NCI-H2196 treated with DMSO at 0.1 percent for 48 hours (cell line): ENCODE measurements around the gene RRAD.
"Not testable (repeated sequence)": the region's sequence is repeated elsewhere in the genome, so short reads cannot be mapped to it uniquely, and the experiment has no call there.

Experiments
- DNase-seq: peaks from one replicate; lab custom pipeline; 2025; ENCODE audit not compliant: unreplicated experiment; lab: John Stamatoyannopoulos, UW

Gene RRAD

GRCh38 chr16:66950971-66951790 is 25.8 kb upstream of the RRAD start:
- no peak for DNase-seq

DNA sequence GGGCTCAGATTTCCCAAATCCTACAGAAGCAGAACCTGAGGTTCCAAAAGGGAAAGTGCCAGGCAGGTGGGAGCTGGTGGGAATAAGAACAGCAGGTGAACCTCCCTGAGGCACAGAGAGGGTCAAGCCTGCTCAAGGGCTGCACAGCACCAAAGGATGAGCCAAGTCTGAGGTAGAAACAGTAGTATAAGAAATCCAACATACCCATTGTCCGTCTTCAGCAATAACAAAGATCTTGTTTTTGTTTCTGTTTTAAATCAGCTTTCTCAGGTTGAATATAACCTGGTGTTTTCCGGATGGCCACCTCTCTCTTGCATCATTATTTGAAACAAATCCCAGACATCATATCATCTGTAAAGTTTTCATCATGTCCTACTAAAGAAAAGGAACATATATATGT is 25.1 kb upstream of the RRAD start:
- DNase-seq: no peak

GRCh38 chr16:66949472-66949871 is 24.1 kb upstream of the RRAD start:
- no peak for DNase-seq

DNA sequence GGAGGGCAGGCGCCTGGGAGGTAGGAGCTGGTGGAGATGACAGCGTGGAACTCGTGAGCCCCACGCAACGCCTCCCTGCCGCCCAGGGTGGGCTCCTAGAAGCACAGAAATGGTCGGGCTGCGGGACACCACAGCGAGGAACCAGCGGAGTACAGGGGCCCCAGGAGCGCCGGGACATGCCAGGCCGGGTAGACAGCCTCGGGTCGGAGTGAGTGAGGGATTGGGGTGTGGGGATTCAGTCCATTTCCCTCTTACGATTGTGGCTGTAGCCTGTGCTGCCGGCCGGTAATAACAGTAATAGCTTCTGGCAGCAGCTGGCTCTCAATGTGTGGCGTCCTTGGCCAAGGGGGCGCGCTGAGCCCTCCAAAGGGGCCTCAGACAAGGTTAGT is 23.5 kb upstream of the RRAD start:
- DNase-seq: no peak

- no peak for DNase-seq
Observed at GRCh38 chr16:66948134-66948836, 22.9 kb upstream of the RRAD start.

DNA sequence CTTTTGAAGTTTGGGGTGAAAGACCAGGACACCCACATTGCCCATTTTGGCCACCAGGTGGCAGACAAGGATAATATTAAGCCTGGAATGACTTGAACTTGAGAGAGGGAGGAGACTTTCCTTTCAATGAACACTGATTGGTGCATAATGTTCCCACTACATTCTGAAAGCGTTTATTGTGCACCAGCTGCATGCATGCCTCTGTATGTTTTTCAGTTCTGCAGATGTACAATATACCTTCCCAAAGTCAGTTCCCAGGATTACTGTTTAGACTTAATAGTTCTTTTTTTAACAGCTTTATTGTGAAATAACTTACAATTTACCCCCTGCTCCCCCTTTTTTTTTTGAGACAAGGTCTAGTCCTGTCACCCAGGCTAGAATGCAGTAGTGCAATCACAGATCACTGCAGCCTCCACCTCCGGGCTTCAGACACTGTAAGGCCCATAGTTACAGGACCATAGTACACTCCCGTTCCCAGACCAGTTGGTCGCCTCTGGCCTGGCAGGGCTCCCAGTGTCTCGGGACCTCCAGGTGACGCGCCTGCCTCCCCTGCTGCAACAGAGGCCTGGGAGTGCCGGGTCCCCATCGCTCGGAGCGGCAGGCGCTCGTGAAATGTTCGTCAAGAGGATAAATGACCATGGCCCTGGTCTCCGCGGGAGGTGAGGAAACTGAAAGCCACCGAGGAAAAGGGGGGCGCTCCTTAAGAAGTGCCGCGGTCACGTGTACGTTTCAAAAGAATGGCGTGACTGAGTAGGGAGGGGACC is 22.1 kb upstream of the RRAD start:
- peak; percentile 13 for DNase-seq

DNA sequence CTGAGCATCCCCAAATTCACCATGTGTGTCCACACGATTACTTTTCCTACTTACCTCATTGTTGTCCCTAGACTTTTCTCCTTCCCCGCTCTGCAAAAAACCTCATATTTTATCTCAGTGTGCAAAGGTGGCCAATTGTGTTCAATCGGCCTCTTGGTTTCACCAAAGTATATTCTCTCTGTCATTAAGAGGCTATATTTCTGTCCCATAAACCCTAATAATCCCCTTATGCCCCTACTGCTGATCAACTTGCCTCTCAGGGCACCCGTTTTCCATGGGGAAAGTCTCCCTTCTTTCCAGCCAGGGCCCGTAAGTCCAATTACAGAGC is 21.6 kb upstream of the RRAD start:
- DNase-seq: no peak

DNA sequence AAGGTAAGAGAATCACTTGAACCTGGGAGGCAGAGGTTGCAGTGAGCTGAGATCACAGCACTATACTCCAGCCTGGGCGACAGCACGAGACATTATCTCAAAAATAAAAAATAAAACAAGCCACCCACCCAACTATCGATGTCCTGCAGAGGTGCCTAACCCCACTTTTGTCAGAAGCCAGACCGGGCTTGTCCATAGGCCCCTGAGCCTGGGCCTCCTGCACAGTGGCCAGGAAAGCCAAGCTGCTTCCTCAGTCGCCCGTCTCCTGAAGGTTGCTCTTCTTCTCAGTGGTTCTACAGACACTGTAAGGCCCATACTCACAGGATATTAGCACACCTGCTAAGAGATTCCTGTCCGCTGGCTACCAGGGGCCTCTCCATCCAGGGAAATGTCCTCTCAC is 21.2 kb upstream of the RRAD start:
- DNase-seq: no peak

GRCh38 chr16:66945939-66946338 is 20.6 kb upstream of the RRAD start:
- DNase-seq: no peak

DNA sequence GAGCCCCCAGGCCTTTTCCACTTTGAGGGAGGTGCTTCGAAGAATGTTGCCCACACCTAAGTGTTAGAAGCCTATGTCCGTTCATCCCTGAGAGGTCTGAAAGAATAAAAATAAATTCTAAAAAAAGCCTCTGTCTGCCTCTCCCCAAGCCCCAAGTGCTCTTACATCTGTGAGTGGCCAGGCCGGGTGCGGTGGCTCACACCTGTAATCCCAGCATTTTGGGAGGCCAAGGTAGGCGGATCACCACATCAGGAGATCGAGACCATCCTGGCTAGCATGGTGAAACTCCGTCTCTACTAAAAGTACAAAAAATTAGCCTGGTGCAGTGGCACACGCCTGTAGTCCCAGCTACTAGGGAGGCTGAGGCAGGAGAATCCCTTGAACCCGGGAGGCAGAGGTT is 19.6 kb upstream of the RRAD start:
- DNase-seq: not testable (repeated sequence)

GRCh38 chr16:66944054-66944441 is 18.7 kb upstream of the RRAD start:
- DNase-seq: no peak

DNA sequence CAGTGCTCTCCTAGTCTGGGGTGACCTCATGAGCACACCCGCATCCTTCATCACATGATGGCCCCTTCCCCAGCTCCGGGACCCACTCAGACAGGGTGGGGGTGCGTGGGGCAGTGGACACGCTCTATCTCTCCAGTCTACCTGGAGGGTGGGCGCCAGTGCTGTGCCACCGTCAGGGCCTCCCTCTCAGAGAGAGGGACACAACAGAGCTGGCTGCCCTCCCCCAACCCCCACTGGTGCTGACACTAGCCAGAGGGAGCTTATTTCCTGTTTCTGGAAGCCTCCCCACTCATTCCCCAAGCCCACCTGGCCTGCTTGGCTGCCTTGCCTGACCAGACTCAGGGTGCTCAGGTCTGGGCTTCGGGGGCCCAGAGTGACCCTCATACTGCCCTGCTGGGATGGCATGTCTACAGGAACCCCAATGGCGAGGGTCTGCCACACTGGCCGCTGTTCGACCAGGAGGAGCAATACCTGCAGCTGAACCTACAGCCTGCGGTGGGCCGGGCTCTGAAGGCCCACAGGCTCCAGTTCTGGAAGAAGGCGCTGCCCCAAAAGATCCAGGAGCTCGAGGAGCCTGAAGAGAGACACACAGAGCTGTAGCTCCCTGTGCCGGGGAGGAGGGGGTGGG is 18.2 kb upstream of the RRAD start:
- no peak for DNase-seq

DNA sequence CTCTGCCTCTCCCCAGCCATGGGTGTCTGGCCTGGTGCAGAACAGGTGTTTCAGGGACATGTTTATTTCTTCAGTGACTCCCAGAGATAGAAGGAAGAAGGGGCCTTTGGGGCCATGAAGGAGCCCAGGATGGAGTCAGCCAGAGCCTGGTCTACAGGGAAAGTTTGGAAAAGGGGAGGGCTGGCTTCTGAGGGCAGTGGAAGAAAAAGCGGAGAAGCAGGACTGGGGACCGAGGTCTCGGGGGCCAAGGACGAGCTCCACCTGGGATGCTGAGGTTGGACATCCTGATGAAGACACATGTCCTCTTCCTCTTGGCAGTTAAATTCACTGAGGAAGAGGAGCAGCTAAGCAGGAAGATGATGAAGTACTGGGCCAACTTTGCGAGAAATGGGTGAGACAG is 17.6 kb upstream of the RRAD start:
- DNase-seq: no peak

DNA sequence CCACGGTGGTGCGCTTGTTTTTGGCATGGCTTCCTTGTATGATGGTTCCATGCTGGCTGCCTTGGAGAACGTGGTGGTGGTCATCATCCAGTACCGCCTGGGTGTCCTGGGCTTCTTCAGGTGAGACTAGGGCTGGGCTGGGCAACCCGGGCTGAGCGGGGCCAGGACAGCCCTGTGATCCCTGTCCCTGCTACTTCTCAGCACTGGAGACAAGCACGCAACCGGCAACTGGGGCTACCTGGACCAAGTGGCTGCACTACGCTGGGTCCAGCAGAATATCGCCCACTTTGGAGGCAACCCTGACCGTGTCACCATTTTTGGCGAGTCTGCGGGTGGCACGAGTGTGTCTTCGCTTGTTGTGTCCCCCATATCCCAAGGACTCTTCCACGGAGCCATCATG is 14.9 kb upstream of the RRAD start:
- DNase-seq: no peak

GRCh38 chr16:66939366-66939765 is 14.0 kb upstream of the RRAD start:
- no peak for DNase-seq

DNA sequence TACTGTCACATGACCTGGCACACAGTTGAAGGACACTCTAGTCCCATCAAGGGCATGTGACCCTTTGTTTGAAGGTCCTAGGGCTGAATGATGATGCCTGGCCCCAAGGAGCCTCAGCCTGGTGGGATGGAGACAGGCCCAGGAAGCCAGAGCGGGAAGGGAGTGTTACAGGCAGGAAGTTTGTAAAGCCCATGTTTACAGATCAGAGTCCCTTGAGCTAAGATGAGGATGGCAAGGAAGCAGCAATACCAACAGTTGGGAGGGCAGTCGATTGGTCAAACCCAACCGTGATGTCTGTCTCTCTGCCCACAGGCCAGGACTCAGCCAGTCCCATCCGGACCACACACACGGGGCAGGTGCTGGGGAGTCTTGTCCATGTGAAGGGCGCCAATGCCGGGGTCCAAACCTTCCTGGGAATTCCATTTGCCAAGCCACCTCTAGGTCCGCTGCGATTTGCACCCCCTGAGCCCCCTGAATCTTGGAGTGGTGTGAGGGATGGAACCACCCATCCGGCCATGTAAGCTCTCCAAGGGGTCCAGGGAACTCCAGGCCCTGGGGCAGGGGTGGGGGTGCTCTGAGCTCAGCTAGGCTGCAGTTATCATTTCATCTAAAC is 12.5 kb upstream of the RRAD start:
- DNase-seq: no peak

DNA sequence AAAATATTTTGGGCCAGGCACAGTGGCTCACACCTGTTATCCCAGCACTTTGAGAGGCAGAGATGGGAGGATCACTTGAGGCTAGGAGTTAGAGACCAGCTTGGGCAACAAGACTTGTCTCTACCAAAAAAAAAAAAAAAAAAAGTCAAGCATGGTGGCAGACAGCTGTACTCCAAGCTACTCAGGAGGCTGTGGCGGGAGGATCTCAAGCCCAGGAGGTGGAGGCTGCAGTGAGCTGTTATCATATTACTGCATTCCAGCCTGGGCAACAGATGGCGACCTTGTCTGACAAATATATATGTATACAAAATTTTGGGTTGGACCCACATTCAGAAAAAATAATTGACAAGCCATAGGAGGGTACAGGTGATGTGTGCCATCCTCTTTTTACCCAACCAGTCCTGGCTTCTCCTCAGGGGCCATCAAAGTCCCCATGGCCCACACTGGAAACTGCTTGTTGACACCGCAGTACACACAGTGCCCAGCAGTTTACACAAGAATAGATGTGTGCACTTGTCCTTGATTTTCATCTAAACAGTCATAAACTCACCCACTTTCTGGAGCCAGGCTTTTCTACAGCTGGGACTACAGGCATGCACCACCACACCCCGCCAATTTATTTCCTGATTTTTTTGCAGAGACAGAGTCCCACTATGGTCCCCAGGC is 11.7 kb upstream of the RRAD start:
- DNase-seq: no peak

- no peak for DNase-seq
Observed at GRCh38 chr16:66936462-66936861, 11.1 kb upstream of the RRAD start.

DNA sequence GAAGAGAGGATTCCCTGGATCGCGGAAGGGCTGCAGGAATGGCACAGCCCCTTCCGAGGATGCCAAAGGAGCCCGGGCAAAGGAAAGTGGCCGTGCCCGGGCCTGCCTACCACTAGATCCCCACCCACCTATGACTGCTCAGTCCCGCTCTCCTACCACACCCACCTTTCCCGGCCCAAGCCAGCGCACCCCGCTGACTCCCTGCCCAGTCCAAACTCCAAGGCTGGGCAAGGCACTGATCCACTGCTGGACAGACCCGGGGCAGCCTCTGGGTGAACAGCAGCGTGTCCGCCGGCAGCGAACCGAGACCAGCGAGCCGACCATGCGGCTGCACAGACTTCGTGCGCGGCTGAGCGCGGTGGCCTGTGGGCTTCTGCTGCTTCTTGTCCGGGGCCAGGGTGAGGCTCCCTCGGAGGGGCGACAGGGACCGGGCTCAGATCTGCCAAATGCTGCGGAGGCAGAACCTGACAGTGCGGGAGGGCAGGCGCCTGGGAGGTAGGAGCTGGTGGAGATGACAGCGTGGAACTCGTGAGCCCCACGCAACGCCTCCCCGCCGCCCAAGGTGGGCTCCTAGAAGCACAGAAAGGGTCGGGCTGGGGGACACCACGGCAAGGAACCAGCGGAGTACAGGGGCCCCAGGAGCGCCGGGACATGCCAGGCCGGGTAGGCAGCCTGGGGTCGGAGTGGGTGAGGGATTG is 10.1 kb upstream of the RRAD start, which contains the start of gene CES2:
Gene CES2, plus strand, starts transcription at position 203 of the 698 bp plus-strand sequence. Its CDS starts 120 bp downstream, at position 323.
- no peak for DNase-seq

DNA sequence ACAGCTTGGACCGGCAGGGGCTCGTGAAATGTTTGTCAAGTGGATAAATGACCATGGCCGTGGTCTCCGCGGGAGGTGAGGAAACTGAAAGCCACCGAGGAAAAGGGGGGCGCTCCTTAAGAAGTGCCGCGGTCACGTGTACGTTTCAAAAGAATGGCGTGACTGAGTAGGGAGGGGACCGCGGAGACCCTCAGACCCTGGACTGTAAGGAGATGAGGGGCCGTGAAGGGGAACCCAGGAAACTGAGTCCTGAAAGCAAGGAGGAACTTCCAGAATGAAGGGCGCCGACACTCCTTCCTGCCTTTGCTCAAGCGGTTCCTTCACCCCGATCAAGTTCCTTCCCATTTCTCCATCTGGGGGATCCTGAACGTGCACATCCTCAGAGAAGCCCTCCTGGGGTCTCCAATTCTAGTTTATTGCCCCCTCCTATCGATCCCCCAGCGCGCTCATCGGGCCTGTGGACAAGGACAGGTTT is 9.5 kb upstream of the RRAD start:
- not testable (repeated sequence) for DNase-seq
